Stimulated activated CD8-positive, alpha-beta memory T cell treated with anti-CD3 and anti-CD28 coated beads, Interleukin-4, amount 100 ng/mL, for 4 hours (primary cell): ENCODE data around the gene ACSM4.
"Not testable (repeated sequence)": the region's sequence is repeated elsewhere in the genome, so short reads cannot be mapped to it uniquely, and the experiment has no call there.

Experiments used
- DNase-seq, 2 donors: peaks; one replicate each; pipeline ENCODE4 v3.0.0-alpha.2; 2020; ENCODE audit warnings: low read depth in 2 of 2, low spot score in 1 of 2

ACSM4 gene

GRCh38 chr12:7303772-7304171 is at the start of gene ACSM4:
TSS of gene ACSM4 (plus strand) at chr12:7304072. CDS start at chr12:7304332, 260 bp downstream.
- DNase-seq: no peak

- no peak for DNase-seq
Observed at GRCh38 chr12:7259060-7259459, 44.8 kb upstream of the ACSM4 start.

GRCh38 chr12:7264538-7264937 is 39.3 kb upstream of the ACSM4 start:
- DNase-seq: no peak

- DNase-seq: no peak
Observed at GRCh38 chr12:7265251-7265650, 38.6 kb upstream of the ACSM4 start.

GRCh38 chr12:7269273-7269672 is 34.6 kb upstream of the ACSM4 start:
- DNase-seq: no peak

GRCh38 chr12:7271893-7272514 is 31.9 kb upstream of the ACSM4 start:
- DNase-seq: no peak

GRCh38 chr12:7275482-7275881 is 28.4 kb upstream of the ACSM4 start:
- DNase-seq: not testable (repeated sequence)

- DNase-seq: no peak
Observed at GRCh38 chr12:7282844-7283243, 21.0 kb upstream of the ACSM4 start.

- no peak for DNase-seq
Observed at GRCh38 chr12:7289743-7290142, 14.1 kb upstream of the ACSM4 start.

- DNase-seq: not testable (repeated sequence)
Observed at GRCh38 chr12:7290588-7290987, 13.3 kb upstream of the ACSM4 start.

GRCh38 chr12:7292300-7292699 is 11.6 kb upstream of the ACSM4 start:
- no peak for DNase-seq

GRCh38 chr12:7293670-7294069 is 10.2 kb upstream of the ACSM4 start:
- no peak for DNase-seq

- DNase-seq: no peak
Observed at GRCh38 chr12:7295529-7295928, 8.3 kb upstream of the ACSM4 start.

GRCh38 chr12:7297865-7298264 is 6.0 kb upstream of the ACSM4 start:
- no peak for DNase-seq

- no peak for DNase-seq
Observed at GRCh38 chr12:7302266-7302986, 1.4 kb upstream of the ACSM4 start.

- no peak for DNase-seq
Observed at GRCh38 chr12:7303230-7303629, 642 bp upstream of the ACSM4 start.

- DNase-seq: no peak
Observed at GRCh38 chr12:7304456-7304855, 584 bp downstream of the ACSM4 start.

- no peak for DNase-seq
Observed at GRCh38 chr12:7310070-7310469, 6.2 kb downstream of the ACSM4 start.

- no peak for DNase-seq
Observed at GRCh38 chr12:7319930-7320329, 16.1 kb downstream of the ACSM4 start.

- no peak for DNase-seq
Observed at GRCh38 chr12:7321624-7322023, 17.8 kb downstream of the ACSM4 start.

GRCh38 chr12:7322599-7322998 is 18.7 kb downstream of the ACSM4 start:
- DNase-seq: no peak

- no peak for DNase-seq
Observed at GRCh38 chr12:7324176-7324575, 20.3 kb downstream of the ACSM4 start.

GRCh38 chr12:7327918-7328317 is 24.0 kb downstream of the ACSM4 start:
- no peak for DNase-seq
